Fibroblast of villous mesenchyme (primary cell): ENCODE results near the gene CEACAM19. TPM values are rescaled to one million over a fixed set of nuclear protein-coding genes. Genes with fewer than 3 reads are reported as not detected.
A peak's percentile ranks its signal among the peaks of the same experiment; 100 is the strongest.
"Not testable (repeated sequence)": the region's sequence is repeated elsewhere in the genome, so short reads cannot be mapped to it uniquely, and the experiment has no call there.

Experiments
- DNase-seq: peaks from one replicate; pipeline ENCODE4 v3.0.0-alpha.2; 2010; ENCODE audit warnings: low read depth
- H3K4me3 ChIP-seq: 2 replicates; pipeline ENCODE4 v1.5.1; 2011; ENCODE audit warnings: low read depth, mild to moderate bottlenecking, low read length
- total RNA-seq: library from RNA; depleted of rRNA; stranded (reverse); fragments of >200 nt; gene quantifications from 2 replicates; pipeline ENCODE4 v1.2.3, GENCODE V29; 2012
- TF ChIP-seq, protein P1 (sequence below): IDR thresholded peaks from 2 replicates; pipeline ENCODE4 v1.5.1; 2012; ENCODE audit warnings: low read depth, mild to moderate bottlenecking, low read length; ENCODE audit not compliant: insufficient read depth

Gene CEACAM19
- total RNA-seq, 1 donor = 5.6 TPM

DNA sequence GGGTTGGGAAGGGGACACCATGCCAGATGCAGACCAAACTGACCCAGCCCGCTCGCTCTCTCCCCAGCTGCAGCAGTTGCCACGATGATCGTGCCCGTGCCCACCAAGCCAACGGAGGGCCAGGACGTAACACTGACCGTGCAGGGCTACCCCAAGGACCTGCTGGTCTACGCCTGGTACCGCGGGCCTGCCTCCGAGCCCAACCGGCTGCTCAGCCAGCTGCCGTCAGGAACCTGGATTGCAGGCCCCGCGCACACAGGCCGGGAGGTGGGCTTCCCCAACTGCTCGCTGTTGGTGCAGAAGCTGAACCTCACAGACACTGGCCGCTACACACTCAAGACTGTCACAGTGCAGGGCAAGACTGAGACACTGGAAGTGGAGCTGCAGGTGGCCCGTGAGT lies 36.5 kb downstream of the CEACAM19 start:
- H3K4me3 ChIP-seq = no peak overlapping the region
- TF ChIP-seq, protein P1, sequence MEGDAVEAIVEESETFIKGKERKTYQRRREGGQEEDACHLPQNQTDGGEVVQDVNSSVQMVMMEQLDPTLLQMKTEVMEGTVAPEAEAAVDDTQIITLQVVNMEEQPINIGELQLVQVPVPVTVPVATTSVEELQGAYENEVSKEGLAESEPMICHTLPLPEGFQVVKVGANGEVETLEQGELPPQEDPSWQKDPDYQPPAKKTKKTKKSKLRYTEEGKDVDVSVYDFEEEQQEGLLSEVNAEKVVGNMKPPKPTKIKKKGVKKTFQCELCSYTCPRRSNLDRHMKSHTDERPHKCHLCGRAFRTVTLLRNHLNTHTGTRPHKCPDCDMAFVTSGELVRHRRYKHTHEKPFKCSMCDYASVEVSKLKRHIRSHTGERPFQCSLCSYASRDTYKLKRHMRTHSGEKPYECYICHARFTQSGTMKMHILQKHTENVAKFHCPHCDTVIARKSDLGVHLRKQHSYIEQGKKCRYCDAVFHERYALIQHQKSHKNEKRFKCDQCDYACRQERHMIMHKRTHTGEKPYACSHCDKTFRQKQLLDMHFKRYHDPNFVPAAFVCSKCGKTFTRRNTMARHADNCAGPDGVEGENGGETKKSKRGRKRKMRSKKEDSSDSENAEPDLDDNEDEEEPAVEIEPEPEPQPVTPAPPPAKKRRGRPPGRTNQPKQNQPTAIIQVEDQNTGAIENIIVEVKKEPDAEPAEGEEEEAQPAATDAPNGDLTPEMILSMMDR = no peak
- DNase-seq = no peak

DNA sequence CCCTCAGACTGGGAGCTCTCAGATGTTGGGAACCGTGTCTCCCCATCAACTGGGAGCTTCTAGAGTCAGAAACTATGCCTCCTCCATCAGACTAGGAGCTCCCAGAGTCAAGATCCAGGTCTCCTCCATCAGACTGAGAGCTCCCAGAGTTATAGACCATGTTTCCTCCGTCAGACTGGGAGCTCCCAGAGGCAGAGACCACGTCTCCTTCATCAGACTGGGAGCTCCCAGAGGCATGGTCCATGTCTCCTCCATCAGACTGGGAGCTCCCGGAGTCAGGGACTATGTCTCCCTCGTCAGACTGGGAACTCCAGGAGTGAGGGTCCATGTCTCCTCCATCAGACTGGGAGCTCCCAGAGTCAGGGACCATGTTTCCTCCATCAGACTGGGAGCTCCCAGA lies 37.7 kb downstream of the CEACAM19 start:
- DNase-seq = no peak
- no peak overlapping the region for H3K4me3 ChIP-seq
- TF ChIP-seq, protein P1 = no peak

GRCh38 chr19:44709434-44710266 lies 38.4 kb downstream of the CEACAM19 start:
- H3K4me3 ChIP-seq, DNase-seq: not testable (repeated sequence)

GRCh38 chr19:44710483-44710882 lies 39.2 kb downstream of the CEACAM19 start:
- no peak for DNase-seq
- H3K4me3 ChIP-seq = no peak overlapping the region
- TF ChIP-seq, protein P1 = no peak

DNA sequence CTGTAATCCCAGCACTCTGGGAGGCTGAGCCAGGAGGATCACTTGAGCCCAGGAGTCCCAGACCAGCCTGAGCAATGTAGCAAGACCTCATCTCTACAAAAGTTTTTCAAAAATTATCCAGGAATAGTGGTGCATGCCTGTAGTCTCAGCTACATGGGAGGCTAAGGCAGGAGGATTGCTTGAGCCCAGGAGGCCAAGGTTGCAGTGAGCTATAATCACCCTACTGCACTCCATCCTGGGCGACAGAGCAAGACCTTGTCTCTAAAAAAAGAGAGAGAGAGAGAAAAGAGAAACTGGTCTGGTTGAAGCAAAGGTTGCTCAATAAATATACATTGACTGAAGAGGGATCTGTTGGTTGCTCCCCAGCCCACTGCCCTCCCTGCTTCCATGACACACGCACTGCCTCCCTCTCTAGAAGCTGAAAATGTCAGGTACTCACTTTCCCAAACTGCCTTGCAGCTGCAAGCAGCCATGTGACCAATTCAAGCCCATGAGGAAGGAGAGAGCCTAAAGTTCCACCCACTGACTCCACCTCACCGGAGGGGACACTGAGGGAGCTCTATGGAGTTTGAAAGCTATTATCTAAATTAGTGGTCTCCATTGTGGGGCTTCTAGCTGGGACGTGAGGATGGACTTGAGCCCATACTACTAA lies 41.7 kb downstream of the CEACAM19 start:
- DNase-seq = peak; percentile 22
- H3K4me3 ChIP-seq = no peak overlapping the region
- TF ChIP-seq, protein P1 = no peak

- TF ChIP-seq, protein P1 = no peak
- DNase-seq = no peak
- H3K4me3 ChIP-seq = no peak overlapping the region
Observed at GRCh38 chr19:44714597-44715169, 43.4 kb downstream of the CEACAM19 start.

GRCh38 chr19:44717603-44718002 lies 46.3 kb downstream of the CEACAM19 start:
- H3K4me3 ChIP-seq = no peak overlapping the region
- no peak for DNase-seq
- TF ChIP-seq, protein P1 = no peak
